Upper lobe of left lung (tissue), 6 donors: ENCODE measurements around the gene EMD. TPM values are rescaled to one million over a fixed set of nuclear protein-coding genes. Genes with fewer than 3 reads are reported as not detected.

ENCODE experiments used
- ATAC-seq, 2 donors: fragments of 200-7000 bp; cut with Tn5 transposase; one replicate each; pipeline ENCODE4 v1.9.1; 2022; ENCODE audit warnings: mild to moderate bottlenecking in 2 of 2, moderate library complexity in 2 of 2; ENCODE audit not compliant: low FRiP score in 2 of 2
- DNase-seq, 2 donors: peaks; one replicate each; pipeline ENCODE4 v3.0.0-alpha.2; 2019 to 2020
- H3K27ac ChIP-seq, 4 donors: fragments of 200-600 bp; sonication (generic); one replicate each; pipeline ENCODE4 v1.5.1; 2016 to 2019
- H3K27me3 ChIP-seq, 4 donors: fragments of 200-600 bp; sonication (generic); one replicate each; pipeline ENCODE4 v1.5.1; 2017 to 2019
- H3K36me3 ChIP-seq, 4 donors: fragments of 200-600 bp; sonication (generic); one replicate each; pipeline ENCODE4 v1.5.1; 2016 to 2019
- H3K4me1 ChIP-seq, 4 donors: fragments of 200-600 bp; sonication (generic); one replicate each; pipeline ENCODE4 v1.5.1; 2018 to 2019
- H3K4me3 ChIP-seq, 4 donors: fragments of 200-600 bp; sonication (generic); one replicate each; pipeline ENCODE4 v1.5.1; 2017 to 2019; ENCODE audit warnings: mild to moderate bottlenecking in 2 of 4, moderate library complexity in 1 of 4
- H3K9me3 ChIP-seq, 4 donors: fragments of 200-600 bp; sonication (generic); one replicate each; pipeline ENCODE4 v1.5.1; 2018 to 2019
- EP300 ChIP-seq, 4 donors: sonication (generic); formaldehyde crosslinking; IDR thresholded peaks; one replicate each; pipeline ENCODE4 v1.5.1; 2017; ENCODE audit warnings: antibody characterized with exemption in 4 of 4, control low read depth in 2 of 4
- POLR2A ChIP-seq, 4 donors: fragments of 450-650 bp; IDR thresholded peaks; one replicate each; pipeline ENCODE4 v1.5.1; 2016 to 2017; ENCODE audit warnings: antibody characterized with exemption in 4 of 4, mild to moderate bottlenecking in 2 of 4
- POLR2AphosphoS5 ChIP-seq, 2 donors: sonication (generic); formaldehyde crosslinking; IDR thresholded peaks; one replicate each; pipeline ENCODE4 v1.5.1; 2017; ENCODE audit warnings: antibody characterized with exemption in 2 of 2
- WGBS, 2 donors: methylation state at CpG; one replicate each; pipeline ENCODE4 v1.1.5; 2017 to 2018; 5-methylcytosine and 5-hydroxymethylcytosine counted together
- total RNA-seq, 6 donors: library from RNA; depleted of rRNA in 4 of 6; stranded (reverse); fragments of >200 nt in 4 of 6; gene quantifications; one replicate each; pipeline versions ENCODE4 v1.1.0 to v1.2.1, GENCODE V29; 2016 to 2021
- TF ChIP-seq, protein P1 (sequence below), 6 experiments: fragments of 450-650 bp in 4 of 6; fragments of 200-600 bp in 2 of 6; sonication (generic) in 2 of 6; IDR thresholded peaks; one replicate each; pipeline ENCODE4 v1.5.1; 2016 to 2019; ENCODE audit warnings: antibody characterized with exemption in 6 of 6
- donor health status: DM: no; HTN: no; CAD: no; lungs with moderate emphysema.
- donor health status: DM: no; HTN: yes; CAD: no; lungs with severe emphysema.

The EMD gene
- total RNA-seq, 6 donors from 2014 or later = 42.3 to 60.8 (median 53.6) TPM

DNA sequence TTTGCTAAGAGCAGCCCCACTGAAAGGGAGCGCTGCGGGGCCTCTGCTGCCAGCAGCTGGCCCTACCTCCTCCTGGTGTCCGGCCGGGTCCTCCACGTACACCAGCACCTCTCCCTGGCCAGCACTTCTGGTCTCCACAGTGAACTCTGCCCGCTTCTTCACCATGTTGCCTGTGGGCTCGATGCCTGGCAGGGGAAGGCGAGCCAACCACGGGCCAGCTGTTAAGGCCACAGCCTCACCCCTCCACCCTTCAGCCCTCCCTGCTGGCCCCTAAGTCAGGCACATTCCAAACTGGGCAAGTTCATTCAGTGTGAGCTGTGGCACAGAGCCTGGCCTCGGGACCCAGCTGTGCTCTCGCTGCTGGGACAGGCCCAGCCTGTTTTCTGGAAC is 12.4 kb upstream of the EMD start:
- DNase-seq = peak in 1 of 2 donors; percentile 39
- H3K4me3 ChIP-seq = no peak overlapping the region

DNA sequence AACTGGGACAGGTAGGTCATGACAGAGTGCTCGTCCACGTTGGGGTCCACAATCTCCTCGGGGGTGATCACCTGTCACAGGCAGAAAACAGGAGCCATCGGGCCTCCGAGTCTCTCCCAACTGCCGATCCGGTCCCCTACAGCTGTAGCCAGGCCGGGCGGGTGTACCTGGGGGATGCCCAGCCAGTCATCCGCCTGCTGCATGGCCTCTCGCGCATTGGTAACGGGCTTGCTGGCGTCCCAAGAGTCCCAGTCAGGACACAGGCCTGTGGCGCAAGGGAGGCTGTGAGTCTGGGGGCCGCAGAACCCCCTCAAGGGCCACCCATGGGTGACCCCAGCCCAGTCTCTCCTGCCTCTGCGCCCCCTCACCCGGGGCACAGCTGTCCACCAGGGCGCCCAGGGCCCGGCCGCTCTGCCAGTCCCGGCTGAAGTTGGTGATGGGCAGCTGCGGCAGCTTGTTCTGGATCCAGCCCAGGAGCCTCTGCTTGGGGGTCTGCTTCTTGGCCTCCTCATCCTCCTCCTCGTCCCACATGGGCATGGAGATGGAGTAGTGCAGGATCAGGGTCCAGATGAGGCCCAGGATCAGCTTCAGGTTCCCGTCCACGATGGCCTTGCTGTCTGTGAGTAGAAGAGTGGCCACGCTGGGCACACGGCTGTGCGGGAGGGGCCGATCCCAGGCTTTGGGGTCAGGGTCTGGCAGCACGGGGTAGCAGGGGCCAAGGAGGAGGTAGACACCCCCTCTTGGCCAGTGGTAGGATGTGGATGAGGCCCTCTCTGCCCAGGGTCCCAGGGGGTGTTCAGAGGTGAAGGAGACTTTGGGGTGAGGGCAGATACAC is 11.4 kb upstream of the EMD start:
- peak overlapping the region; percentile 82 to 95 (median 88) for H3K27ac ChIP-seq
- H3K4me3 ChIP-seq = peak overlapping the region in 3 of 4 donors; percentile 77 to 88 (median 78)
- WGBS, 2 donors = 76 to 86% methylated on average over 3 to 26 of the region's 31 CpGs
- peaks cover 0 to 52% (median 44%) of the 10 kb centered on the region in 4 donors for H3K36me3 ChIP-seq
- peak in 1 of 2 donors; percentile 52 for DNase-seq
- peaks cover 19 to 43% (median 22%) of the 10 kb centered on the region in 4 donors for H3K4me1 ChIP-seq
- ATAC-seq = no peak
- H3K9me3 ChIP-seq = peaks cover 0 to 11% (median 0%) of the 10 kb centered on the region in 4 donors
- TF ChIP-seq POLR2AphosphoS5 (IDR thresholded peaks at IDR 0.05) (no peak), POLR2A (IDR thresholded peaks at IDR 0.05) (no peak), EP300 (IDR thresholded peaks at IDR 0.05) (no peak)
- TF ChIP-seq, protein P1, sequence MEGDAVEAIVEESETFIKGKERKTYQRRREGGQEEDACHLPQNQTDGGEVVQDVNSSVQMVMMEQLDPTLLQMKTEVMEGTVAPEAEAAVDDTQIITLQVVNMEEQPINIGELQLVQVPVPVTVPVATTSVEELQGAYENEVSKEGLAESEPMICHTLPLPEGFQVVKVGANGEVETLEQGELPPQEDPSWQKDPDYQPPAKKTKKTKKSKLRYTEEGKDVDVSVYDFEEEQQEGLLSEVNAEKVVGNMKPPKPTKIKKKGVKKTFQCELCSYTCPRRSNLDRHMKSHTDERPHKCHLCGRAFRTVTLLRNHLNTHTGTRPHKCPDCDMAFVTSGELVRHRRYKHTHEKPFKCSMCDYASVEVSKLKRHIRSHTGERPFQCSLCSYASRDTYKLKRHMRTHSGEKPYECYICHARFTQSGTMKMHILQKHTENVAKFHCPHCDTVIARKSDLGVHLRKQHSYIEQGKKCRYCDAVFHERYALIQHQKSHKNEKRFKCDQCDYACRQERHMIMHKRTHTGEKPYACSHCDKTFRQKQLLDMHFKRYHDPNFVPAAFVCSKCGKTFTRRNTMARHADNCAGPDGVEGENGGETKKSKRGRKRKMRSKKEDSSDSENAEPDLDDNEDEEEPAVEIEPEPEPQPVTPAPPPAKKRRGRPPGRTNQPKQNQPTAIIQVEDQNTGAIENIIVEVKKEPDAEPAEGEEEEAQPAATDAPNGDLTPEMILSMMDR (IDR thresholded peaks at IDR 0.05) = no peak
- no peaks in the 10 kb centered on the region for H3K27me3 ChIP-seq

More for the DNA sequence above, 12.4 kb upstream of the EMD start:
- no peaks in the 10 kb centered on the region for H3K27me3 ChIP-seq
- H3K9me3 ChIP-seq = peaks cover 0 to 11% (median 0%) of the 10 kb centered on the region in 4 donors
- H3K4me1 ChIP-seq = peaks cover 14 to 34% (median 15%) of the 10 kb centered on the region in 4 donors
- H3K27ac ChIP-seq = peak overlapping the region in 3 of 4 donors; percentile 27 to 95 (median 89)
- peaks cover 7 to 63% (median 54%) of the 10 kb centered on the region in 4 donors for H3K36me3 ChIP-seq
- ATAC-seq = no peak
- TF ChIP-seq POLR2AphosphoS5 (IDR thresholded peaks at IDR 0.05) (no peak), EP300 (IDR thresholded peaks at IDR 0.05) (no peak), POLR2A (IDR thresholded peaks at IDR 0.05) (no peak)
- TF ChIP-seq, protein P1 (IDR thresholded peaks at IDR 0.05) = no peak
- 83% methylated on average over 11 of the region's 11 CpGs; no CpG with 5 or more reads in 1 of the 2 donors for WGBS, 2 donors

DNA sequence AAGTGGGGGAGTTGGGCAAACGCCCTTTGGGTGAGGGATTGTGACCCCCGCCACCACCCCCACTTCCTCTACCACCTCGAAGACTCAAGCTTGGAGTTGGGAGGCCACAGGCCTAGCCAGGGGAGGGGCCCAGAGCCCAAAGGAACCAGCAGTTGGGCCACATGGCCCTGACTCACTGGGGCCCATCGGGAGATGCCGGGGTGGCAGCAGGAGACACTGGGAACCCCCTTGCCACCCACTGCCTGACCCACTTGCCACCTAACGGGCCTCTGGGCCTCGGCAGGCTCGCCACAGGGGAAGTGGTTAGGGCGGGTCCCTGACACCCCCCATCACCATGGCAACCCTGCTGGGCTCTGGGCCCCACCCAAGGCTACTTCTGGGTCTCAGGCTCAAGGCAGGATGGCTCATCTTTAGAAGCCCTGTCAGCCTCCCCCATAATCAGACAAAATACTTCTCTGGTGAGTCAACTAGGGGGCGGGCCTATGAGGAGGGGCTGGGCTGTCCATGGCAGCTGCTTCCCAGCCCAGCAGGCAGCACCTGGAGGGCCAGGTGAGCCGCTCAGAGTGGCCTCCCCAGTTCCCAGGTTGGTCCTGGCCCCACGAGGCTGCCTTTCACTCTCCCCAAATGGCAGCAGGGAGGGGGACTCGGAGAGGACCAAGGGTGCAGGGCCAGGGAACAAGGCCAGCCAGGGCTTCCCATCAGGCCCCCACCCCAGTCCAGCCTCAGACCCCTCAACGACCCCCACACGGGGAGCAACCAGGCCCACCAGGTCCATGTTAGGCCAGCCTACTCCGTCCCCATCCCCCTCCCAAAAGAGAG is 10.3 kb upstream of the EMD start:
- Histone ChIP-seq H3K4me3 (peak overlapping the region; percentile 10 to 88 (median 78)), H3K4me1 (peaks cover 25 to 54% (median 29%) of the 10 kb centered on the region in 4 donors), H3K9me3 (peaks cover 0 to 11% (median 0%) of the 10 kb centered on the region in 4 donors), H3K27me3 (no peaks in the 10 kb centered on the region), H3K36me3 (peaks cover 0 to 44% (median 37%) of the 10 kb centered on the region in 4 donors), H3K27ac (peak overlapping the region; percentile 82 to 95 (median 88))
- 7 to 38% methylated on average over 3 to 11 of the region's 16 CpGs for WGBS, 2 donors
- TF ChIP-seq EP300 (IDR thresholded peaks at IDR 0.05) = no peak
- peak; percentile 25 to 32 for TF ChIP-seq POLR2AphosphoS5 (IDR thresholded peaks at IDR 0.05)
- TF ChIP-seq, protein P1 (IDR thresholded peaks at IDR 0.05) = no peak
- peak in 2 of 4 donors; percentile 28 to 49 for TF ChIP-seq POLR2A (IDR thresholded peaks at IDR 0.05)
- DNase-seq (peak; percentile 86 to 89), ATAC-seq (peak; percentile 67 to 70)

DNA sequence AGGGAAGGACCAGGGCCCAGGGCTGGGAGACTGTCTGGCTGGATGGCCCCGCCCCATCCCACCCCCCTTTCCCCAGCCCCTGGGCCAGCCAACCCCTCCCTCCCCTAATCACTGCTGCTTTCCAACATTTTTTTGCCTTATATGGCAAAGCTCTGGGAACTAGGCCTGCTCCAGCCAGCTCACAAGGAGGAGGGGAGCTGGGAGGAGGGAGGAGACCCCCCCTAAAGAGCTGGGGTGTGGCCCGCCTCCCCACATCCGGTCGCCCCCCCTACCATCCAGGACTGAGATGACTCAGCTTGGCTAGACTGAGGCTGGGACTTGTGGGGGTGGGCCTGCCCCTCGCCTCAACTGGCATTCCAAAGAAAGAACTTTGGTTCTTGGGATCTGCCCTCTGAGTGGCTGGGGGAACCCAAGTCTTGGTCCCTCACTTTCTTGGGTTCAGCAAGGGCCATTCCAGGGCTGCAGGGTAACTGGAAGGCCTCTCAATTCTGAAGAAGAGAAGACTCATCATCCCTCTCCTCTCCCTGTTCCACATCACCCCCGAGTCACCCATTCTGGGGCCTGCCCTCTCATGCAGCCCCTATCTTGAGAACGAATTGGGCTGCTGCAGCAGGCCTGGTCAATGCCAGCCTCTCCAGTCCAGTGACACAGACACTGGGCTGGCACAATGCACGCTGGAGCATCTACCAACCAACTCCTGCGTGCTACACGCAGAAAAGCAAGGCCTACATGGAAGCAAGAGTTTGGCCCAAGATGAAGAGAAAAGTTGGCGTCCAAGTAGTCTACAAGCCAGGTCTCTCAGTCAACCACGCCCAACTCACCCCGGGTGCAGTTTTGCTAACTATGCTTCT is 9.4 kb upstream of the EMD start:
- WGBS, 2 donors = 32% methylated on average over 12 of the region's 13 CpGs; no CpG with 5 or more reads in 1 of the 2 donors
- peaks cover 27 to 62% (median 33%) of the 10 kb centered on the region in 4 donors for H3K4me1 ChIP-seq

More for the DNA sequence above, 9.4 kb upstream of the EMD start:
- Histone ChIP-seq H3K36me3 (peaks cover 0 to 36% (median 29%) of the 10 kb centered on the region in 4 donors), H3K9me3 (peaks cover 0 to 11% (median 0%) of the 10 kb centered on the region in 4 donors), H3K27ac (peak overlapping the region; percentile 82 to 95 (median 88)), H3K4me3 (peak overlapping the region; percentile 66 to 88 (median 78)), H3K27me3 (peaks cover 0 to 1% (median 0%) of the 10 kb centered on the region in 4 donors)
- TF ChIP-seq POLR2A (IDR thresholded peaks at IDR 0.05) = peak in 1 of 4 donors; percentile 48
- TF ChIP-seq, protein P1 (IDR thresholded peaks at IDR 0.05) = no peak
- peak; percentile 67 for TF ChIP-seq POLR2AphosphoS5 (IDR thresholded peaks at IDR 0.05)
- TF ChIP-seq EP300 (IDR thresholded peaks at IDR 0.05) = no peak
- ATAC-seq (peak; percentile 68 to 69), DNase-seq (peak; percentile 83 to 85)
